GDM1 (cell line): Measurements from ENCODE around the gene NSD1.

Experiments used
- DNase-seq: peaks from one replicate; lab custom pipeline; 2025; lab: John Stamatoyannopoulos, UW

NSD1 gene

GRCh38 chr5:177309351-177310191 lies 176.0 kb downstream of the NSD1 start:
- peak; percentile 52 for DNase-seq

- DNase-seq: no peak
These were observed 176.8 kb downstream of the NSD1 start for GRCh38 chr5:177310332-177310731.

GRCh38 chr5:177310757-177311391 lies 177.3 kb downstream of the NSD1 start:
- peak; percentile 50 for DNase-seq

GRCh38 chr5:177311392-177311722 lies 177.8 kb downstream of the NSD1 start:
- DNase-seq: no peak

- peak; percentile 95 for DNase-seq
These were observed 178.4 kb downstream of the NSD1 start, which contains the start of gene MXD3 for GRCh38 chr5:177311723-177312648. MXD3 (minus strand) TSS chr5:177311898; CDS start chr5:177311830, 68 bp downstream.

GRCh38 chr5:177312649-177313181 lies 179.1 kb downstream of the NSD1 start:
- peak; percentile 16 for DNase-seq

- DNase-seq: no peak
These were observed 180.1 kb downstream of the NSD1 start for GRCh38 chr5:177313561-177314259.

GRCh38 chr5:177314376-177315342 lies 181.1 kb downstream of the NSD1 start:
- DNase-seq: no peak

- DNase-seq: no peak
These were observed 181.8 kb downstream of the NSD1 start for GRCh38 chr5:177315411-177315810.

- DNase-seq: no peak
These were observed 182.4 kb downstream of the NSD1 start for GRCh38 chr5:177316005-177316404.

GRCh38 chr5:177317959-177318377 lies 184.4 kb downstream of the NSD1 start:
- DNase-seq: peak; percentile 65

GRCh38 chr5:177319913-177320588 lies 186.5 kb downstream of the NSD1 start:
- no peak for DNase-seq

GRCh38 chr5:177320879-177321278 lies 187.3 kb downstream of the NSD1 start:
- DNase-seq: peak; percentile 35

GRCh38 chr5:177325868-177326381 lies 192.4 kb downstream of the NSD1 start:
- DNase-seq: no peak

GRCh38 chr5:177327539-177328522 lies 194.3 kb downstream of the NSD1 start:
- no peak for DNase-seq

- DNase-seq: no peak
These were observed 195.1 kb downstream of the NSD1 start for GRCh38 chr5:177328545-177329231.

- DNase-seq: no peak
These were observed 196.3 kb downstream of the NSD1 start for GRCh38 chr5:177329883-177330282.
